ENCODE results near the gene SEC11C.

DNA sequence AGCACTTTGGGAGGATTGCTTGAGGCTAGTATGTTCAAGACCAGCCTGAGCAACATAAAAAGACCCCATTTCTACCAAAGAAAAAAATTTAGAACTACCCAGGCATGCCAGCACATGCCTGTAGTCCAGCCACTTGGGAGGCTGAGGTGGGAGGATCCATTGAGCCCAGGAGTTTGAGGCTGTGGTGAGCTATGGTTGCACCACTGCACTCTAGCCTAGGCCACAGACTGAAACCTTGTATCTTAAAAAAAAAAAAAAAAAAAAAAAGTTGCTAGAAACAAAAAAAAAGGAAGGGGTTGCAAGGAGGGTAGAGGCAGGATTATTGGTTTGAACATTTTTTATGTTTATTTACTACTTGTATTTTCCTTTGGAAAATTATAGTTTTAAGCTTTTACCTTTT is 4.8 kb downstream of the SEC11C start:
- TF ChIP-seq, protein P1, sequence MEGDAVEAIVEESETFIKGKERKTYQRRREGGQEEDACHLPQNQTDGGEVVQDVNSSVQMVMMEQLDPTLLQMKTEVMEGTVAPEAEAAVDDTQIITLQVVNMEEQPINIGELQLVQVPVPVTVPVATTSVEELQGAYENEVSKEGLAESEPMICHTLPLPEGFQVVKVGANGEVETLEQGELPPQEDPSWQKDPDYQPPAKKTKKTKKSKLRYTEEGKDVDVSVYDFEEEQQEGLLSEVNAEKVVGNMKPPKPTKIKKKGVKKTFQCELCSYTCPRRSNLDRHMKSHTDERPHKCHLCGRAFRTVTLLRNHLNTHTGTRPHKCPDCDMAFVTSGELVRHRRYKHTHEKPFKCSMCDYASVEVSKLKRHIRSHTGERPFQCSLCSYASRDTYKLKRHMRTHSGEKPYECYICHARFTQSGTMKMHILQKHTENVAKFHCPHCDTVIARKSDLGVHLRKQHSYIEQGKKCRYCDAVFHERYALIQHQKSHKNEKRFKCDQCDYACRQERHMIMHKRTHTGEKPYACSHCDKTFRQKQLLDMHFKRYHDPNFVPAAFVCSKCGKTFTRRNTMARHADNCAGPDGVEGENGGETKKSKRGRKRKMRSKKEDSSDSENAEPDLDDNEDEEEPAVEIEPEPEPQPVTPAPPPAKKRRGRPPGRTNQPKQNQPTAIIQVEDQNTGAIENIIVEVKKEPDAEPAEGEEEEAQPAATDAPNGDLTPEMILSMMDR (IDR thresholded peaks at IDR 0.05): no peak
- no peak for TF ChIP-seq POLR2AphosphoS5 (IDR thresholded peaks at IDR 0.05)
- TF ChIP-seq EP300 (IDR thresholded peaks at IDR 0.05): no peak
